Upper lobe of left lung (tissue), 4 donors: ENCODE data around the gene CIBAR2.

ENCODE experiments used
- CTCF ChIP-seq, 6 experiments: fragments of 450-650 bp in 4 of 6; fragments of 200-600 bp in 2 of 6; sonication (generic) in 2 of 6; IDR thresholded peaks; one replicate each; pipeline ENCODE4 v1.5.1; 2016 to 2019; ENCODE audit warnings: antibody characterized with exemption in 6 of 6
- EP300 ChIP-seq, 4 donors: sonication (generic); formaldehyde crosslinking; IDR thresholded peaks; one replicate each; pipeline ENCODE4 v1.5.1; 2017; ENCODE audit warnings: antibody characterized with exemption in 4 of 4, control low read depth in 2 of 4
- POLR2A ChIP-seq, 4 donors: fragments of 450-650 bp; IDR thresholded peaks; one replicate each; pipeline ENCODE4 v1.5.1; 2016 to 2017; ENCODE audit warnings: antibody characterized with exemption in 4 of 4, mild to moderate bottlenecking in 2 of 4
- POLR2AphosphoS5 ChIP-seq, 2 donors: sonication (generic); formaldehyde crosslinking; IDR thresholded peaks; one replicate each; pipeline ENCODE4 v1.5.1; 2017; ENCODE audit warnings: antibody characterized with exemption in 2 of 2

- TF ChIP-seq CTCF (IDR thresholded peaks at IDR 0.05) = no peak
- no peak for TF ChIP-seq POLR2AphosphoS5 (IDR thresholded peaks at IDR 0.05)
- no peak for TF ChIP-seq POLR2A (IDR thresholded peaks at IDR 0.05)
- no peak for TF ChIP-seq EP300 (IDR thresholded peaks at IDR 0.05)
These were observed 8.1 kb downstream of the CIBAR2 start for GRCh38 chr16:85104147-85104546.
